Upper lobe of left lung (tissue), 6 donors: ENCODE results near the gene OR10A6. TPM values are rescaled to one million over a fixed set of nuclear protein-coding genes. Genes with fewer than 3 reads are reported as not detected.

Source experiments
- ATAC-seq, 2 donors: fragments of 200-7000 bp; cut with Tn5 transposase; one replicate each; pipeline ENCODE4 v1.9.1; 2022; ENCODE audit warnings: mild to moderate bottlenecking in 2 of 2, moderate library complexity in 2 of 2; ENCODE audit not compliant: low FRiP score in 2 of 2
- DNase-seq, 2 donors: peaks; one replicate each; pipeline ENCODE4 v3.0.0-alpha.2; 2019 to 2020
- H3K27ac ChIP-seq, 4 donors: fragments of 200-600 bp; sonication (generic); one replicate each; pipeline ENCODE4 v1.5.1; 2016 to 2019
- H3K27me3 ChIP-seq, 4 donors: fragments of 200-600 bp; sonication (generic); one replicate each; pipeline ENCODE4 v1.5.1; 2017 to 2019
- H3K36me3 ChIP-seq, 4 donors: fragments of 200-600 bp; sonication (generic); one replicate each; pipeline ENCODE4 v1.5.1; 2016 to 2019
- H3K4me1 ChIP-seq, 4 donors: fragments of 200-600 bp; sonication (generic); one replicate each; pipeline ENCODE4 v1.5.1; 2018 to 2019
- H3K4me3 ChIP-seq, 4 donors: fragments of 200-600 bp; sonication (generic); one replicate each; pipeline ENCODE4 v1.5.1; 2017 to 2019; ENCODE audit warnings: mild to moderate bottlenecking in 2 of 4, moderate library complexity in 1 of 4
- H3K9me3 ChIP-seq, 4 donors: fragments of 200-600 bp; sonication (generic); one replicate each; pipeline ENCODE4 v1.5.1; 2018 to 2019
- CTCF ChIP-seq, 6 experiments: fragments of 450-650 bp in 4 of 6; fragments of 200-600 bp in 2 of 6; sonication (generic) in 2 of 6; IDR thresholded peaks; one replicate each; pipeline ENCODE4 v1.5.1; 2016 to 2019; ENCODE audit warnings: antibody characterized with exemption in 6 of 6
- EP300 ChIP-seq, 4 donors: sonication (generic); formaldehyde crosslinking; IDR thresholded peaks; one replicate each; pipeline ENCODE4 v1.5.1; 2017; ENCODE audit warnings: antibody characterized with exemption in 4 of 4, control low read depth in 2 of 4
- POLR2A ChIP-seq, 4 donors: fragments of 450-650 bp; IDR thresholded peaks; one replicate each; pipeline ENCODE4 v1.5.1; 2016 to 2017; ENCODE audit warnings: antibody characterized with exemption in 4 of 4, mild to moderate bottlenecking in 2 of 4
- POLR2AphosphoS5 ChIP-seq, 2 donors: sonication (generic); formaldehyde crosslinking; IDR thresholded peaks; one replicate each; pipeline ENCODE4 v1.5.1; 2017; ENCODE audit warnings: antibody characterized with exemption in 2 of 2
- WGBS, 2 donors: methylation state at CpG; one replicate each; pipeline ENCODE4 v1.1.5; 2017 to 2018; 5-methylcytosine and 5-hydroxymethylcytosine counted together
- small RNA-seq, 4 donors: library from RNA; depleted of rRNA; stranded (forward); fragments of <200 nt; gene quantifications; one replicate each; pipeline ENCODE3, GENCODE V24; 2016
- total RNA-seq, 6 donors: library from RNA; depleted of rRNA in 4 of 6; stranded (reverse); fragments of >200 nt in 4 of 6; gene quantifications; one replicate each; pipeline versions ENCODE4 v1.1.0 to v1.2.1, GENCODE V29; 2016 to 2021
- donor health status: DM: no; HTN: no; CAD: no; lungs with moderate emphysema.
- donor health status: DM: no; HTN: yes; CAD: no; lungs with severe emphysema.

The OR10A6 gene
- total RNA-seq, 6 donors from 2014 or later, result not detected

GRCh38 chr11:7892059-7892699 is 38.9 kb downstream of the OR10A6 start:
- ATAC-seq, result no peak
- 52 to 56% methylated on average over 6 of the region's 6 CpGs for WGBS, 2 donors

GRCh38 chr11:7890417-7891172 is 40.5 kb downstream of the OR10A6 start:
- TF ChIP-seq EP300 (IDR thresholded peaks at IDR 0.05) (no peak), POLR2AphosphoS5 (IDR thresholded peaks at IDR 0.05) (no peak), CTCF (IDR thresholded peaks at IDR 0.05) (no peak), POLR2A (IDR thresholded peaks at IDR 0.05) (no peak)
- Histone ChIP-seq H3K9me3 (no peaks in the 10 kb centered on the region), H3K27ac (no peak overlapping the region), H3K4me1 (peaks cover 0 to 13% (median 4%) of the 10 kb centered on the region in 4 donors), H3K4me3 (no peak overlapping the region), H3K36me3 (no peaks in the 10 kb centered on the region), H3K27me3 (no peaks in the 10 kb centered on the region)
- no peak for DNase-seq
- WGBS, 2 donors, result 30 to 37% methylated on average over 6 of the region's 6 CpGs
- ATAC-seq, result no peak

More at GRCh38 chr11:7892059-7892699, 38.9 kb downstream of the OR10A6 start:
- Histone ChIP-seq H3K4me1 (peaks cover 0 to 13% (median 4%) of the 10 kb centered on the region in 4 donors), H3K36me3 (no peaks in the 10 kb centered on the region), H3K4me3 (no peak overlapping the region), H3K27me3 (no peaks in the 10 kb centered on the region), H3K9me3 (no peaks in the 10 kb centered on the region), H3K27ac (no peak overlapping the region)
- DNase-seq, result no peak
- TF ChIP-seq EP300 (IDR thresholded peaks at IDR 0.05) (no peak), POLR2A (IDR thresholded peaks at IDR 0.05) (no peak), POLR2AphosphoS5 (IDR thresholded peaks at IDR 0.05) (no peak), CTCF (IDR thresholded peaks at IDR 0.05) (no peak)

GRCh38 chr11:7889985-7890384 is 41.1 kb downstream of the OR10A6 start:
- Histone ChIP-seq H3K36me3 (no peaks in the 10 kb centered on the region), H3K27me3 (no peaks in the 10 kb centered on the region), H3K4me3 (no peak overlapping the region), H3K9me3 (no peaks in the 10 kb centered on the region), H3K4me1 (peaks cover 0 to 13% (median 4%) of the 10 kb centered on the region in 4 donors), H3K27ac (no peak overlapping the region)
- DNase-seq, result no peak
- 56 to 69% methylated on average over 5 of the region's 5 CpGs for WGBS, 2 donors
- TF ChIP-seq POLR2AphosphoS5 (IDR thresholded peaks at IDR 0.05), result no peak
- TF ChIP-seq EP300 (IDR thresholded peaks at IDR 0.05), result no peak
- TF ChIP-seq POLR2A (IDR thresholded peaks at IDR 0.05), result no peak
- no peak for TF ChIP-seq CTCF (IDR thresholded peaks at IDR 0.05)
- ATAC-seq, result no peak

- H3K4me3 ChIP-seq, result no peak overlapping the region
- TF ChIP-seq POLR2A (IDR thresholded peaks at IDR 0.05), result no peak
- no peak for TF ChIP-seq CTCF (IDR thresholded peaks at IDR 0.05)
- TF ChIP-seq EP300 (IDR thresholded peaks at IDR 0.05), result no peak
- TF ChIP-seq POLR2AphosphoS5 (IDR thresholded peaks at IDR 0.05), result no peak
- no peaks in the 10 kb centered on the region for H3K27me3 ChIP-seq
- ATAC-seq, result no peak
- H3K4me1 ChIP-seq, result no peaks in the 10 kb centered on the region
- no peak overlapping the region for H3K27ac ChIP-seq
- H3K36me3 ChIP-seq, result no peaks in the 10 kb centered on the region
- DNase-seq, result no peak
- no peaks in the 10 kb centered on the region for H3K9me3 ChIP-seq
- WGBS, 2 donors, result 68% methylated on average over 3 of the region's 3 CpGs
Measured at GRCh38 chr11:7882860-7883259, 48.2 kb downstream of the OR10A6 start.

Small RNA genes within 50 kb of the gene (small RNA-seq; reads per million reads assigned to genes)
- gene COX6CP5 (0 reads per million in 4 donors), gene RNU6-943P (0 reads per million in 4 donors)

Other genes starting within 250 kb of the OR10A6 start
- 10 to 100 TPM in 1 of 6 donors, 1 to 10 TPM in 5; 3.0 to 29.3 (median 5.7) TPM for gene OVCH2, start 224.8 kb downstream of the OR10A6 start, total RNA-seq
- 1 to 10 TPM in 5 of 6 donors, under 1 TPM in 1; 0.54 to 9.4 (median 2.4) TPM for gene OR5P2, start 134.3 kb downstream of the OR10A6 start, total RNA-seq
- 10 to 100 TPM in 1 of 6 donors, 1 to 10 TPM in 4, not detected in 1; 2.2 to 22.0 (median 4.0) TPM for gene OR5P3, start 100.4 kb downstream of the OR10A6 start, total RNA-seq
- gene OR10A3, start 10.4 kb upstream of the OR10A6 start, total RNA-seq, result not detected
- not detected for gene NLRP10, start 34.2 kb upstream of the OR10A6 start, total RNA-seq
- gene EIF3F, start 56.1 kb upstream of the OR10A6 start, total RNA-seq, result 100 to 1,000 TPM; 135 to 321 (median 235) TPM
- 1 to 10 TPM; 2.6 to 9.1 (median 4.4) TPM for gene TUB, start 149.9 kb upstream of the OR10A6 start, total RNA-seq
- gene RIC3, start 237.8 kb upstream of the OR10A6 start, total RNA-seq, result 10 to 100 TPM in 5 of 6 donors, 1 to 10 TPM in 1; 8.2 to 44.0 (median 12.2) TPM